ENCODE results near the gene RGL2. TPM values are rescaled to one million over a fixed set of nuclear protein-coding genes. Genes with fewer than 3 reads are reported as not detected.

Gene RGL2
- total and polyA plus RNA-seq, 2 donors = 44.0 to 77.5 TPM

GRCh38 chr6:33313709-33314514 is 15.2 kb upstream of the RGL2 start, which contains the start of gene TAPBP:
TSS of gene TAPBP (minus strand) at chr6:33314078. CDS start at chr6:33314041, 37 bp downstream.
- DNase-seq (ENCODE audit: extremely low spot score) = no peak
- no peaks in the 10 kb centered on the region for H3K36me3 ChIP-seq (ENCODE audit: insufficient read depth)
- no peaks in the 10 kb centered on the region for H3K4me1 ChIP-seq (ENCODE audit: insufficient read depth)
- H3K27ac ChIP-seq (ENCODE audit: low read depth) = peak within 1 kb of the TSS; percentile 98
- H3K4me3 ChIP-seq (ENCODE audit: low read depth, low read length) = peak within 1 kb of the TSS; percentile 56
- under 1% methylated on average over 47 of the region's 47 CpGs for WGBS

DNA sequence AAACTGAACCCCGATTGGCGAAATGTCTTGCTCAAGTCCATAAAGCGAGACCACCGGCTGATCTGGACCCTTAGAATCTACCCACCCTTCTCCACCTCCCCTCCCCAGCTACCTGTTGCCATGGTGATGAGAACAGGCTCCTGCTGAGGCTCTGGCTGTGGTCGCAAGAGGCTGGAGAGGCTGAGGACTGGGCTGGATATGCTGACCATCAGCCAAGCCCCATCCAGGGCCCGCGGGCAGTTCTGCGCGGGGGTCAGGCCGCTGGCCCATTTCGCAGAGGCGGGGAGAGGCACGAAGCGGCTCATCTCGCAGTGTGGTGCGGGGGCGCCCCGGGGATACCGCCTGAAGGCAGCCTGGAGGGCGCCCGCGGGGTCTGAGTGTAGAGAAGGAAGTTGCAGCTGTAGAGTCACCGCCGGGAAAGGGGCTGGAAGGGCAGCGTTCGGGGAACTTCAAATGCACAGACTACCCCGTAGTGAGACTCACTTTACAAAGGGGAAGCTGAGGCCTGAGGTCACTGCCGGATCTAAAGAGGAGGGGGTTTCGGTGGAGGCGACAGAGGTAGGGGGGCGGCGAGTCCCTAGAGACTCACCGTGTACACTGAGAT is 14.5 kb upstream of the RGL2 start:
- no peaks in the 10 kb centered on the region for H3K4me1 ChIP-seq (ENCODE audit: insufficient read depth)
- H3K36me3 ChIP-seq (ENCODE audit: insufficient read depth) = no peaks in the 10 kb centered on the region
- peak overlapping the region; percentile 56 for H3K4me3 ChIP-seq (ENCODE audit: low read depth, low read length)
- no peak for DNase-seq (ENCODE audit: extremely low spot score)
- H3K27ac ChIP-seq (ENCODE audit: low read depth) = peak overlapping the region; percentile 98
- WGBS = under 1% methylated on average over 33 of the region's 33 CpGs

DNA sequence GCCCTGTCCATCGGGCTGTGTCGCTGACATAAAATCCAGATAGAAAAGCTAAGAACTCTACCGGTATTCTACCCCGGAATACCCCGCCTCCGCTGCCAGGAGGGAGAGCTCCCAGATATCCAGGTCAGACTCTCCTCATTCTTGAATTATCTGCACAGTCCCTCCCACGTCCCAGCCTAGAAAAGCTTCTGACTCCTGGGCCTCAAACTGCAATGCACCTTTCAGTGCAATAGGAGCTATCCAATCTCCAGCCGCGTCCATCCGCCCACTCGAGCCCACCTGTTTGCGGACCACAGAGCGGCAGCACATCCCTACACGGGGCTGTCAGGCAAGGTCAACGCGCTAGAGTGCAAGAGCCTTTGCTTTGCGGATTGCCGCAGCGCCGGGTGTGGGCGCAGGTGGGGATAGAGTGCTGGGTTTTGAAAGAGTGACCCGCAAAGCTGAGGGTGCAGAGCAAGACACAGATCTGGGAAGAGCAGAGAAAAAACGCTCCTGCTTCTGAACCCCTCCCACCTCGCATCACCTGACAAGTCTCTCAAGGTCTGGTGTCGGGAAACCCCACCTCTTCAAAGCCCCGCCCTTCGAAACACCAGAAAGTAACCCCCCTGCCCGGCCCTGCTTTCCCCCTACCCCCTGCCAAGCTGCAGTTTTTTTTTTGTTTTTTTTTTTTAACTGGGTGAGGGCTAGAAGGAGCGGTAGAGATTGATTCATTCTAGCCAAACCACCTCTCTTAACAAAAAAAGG is 13.8 kb upstream of the RGL2 start:
- H3K4me1 ChIP-seq (ENCODE audit: insufficient read depth) = no peaks in the 10 kb centered on the region
- H3K4me3 ChIP-seq (ENCODE audit: low read depth, low read length) = peak overlapping the region; percentile 56
- 9% methylated on average over 29 of the region's 29 CpGs for WGBS
- H3K36me3 ChIP-seq (ENCODE audit: insufficient read depth) = no peaks in the 10 kb centered on the region
- DNase-seq (ENCODE audit: extremely low spot score) = no peak
- peak overlapping the region; percentile 98 for H3K27ac ChIP-seq (ENCODE audit: low read depth)

DNA sequence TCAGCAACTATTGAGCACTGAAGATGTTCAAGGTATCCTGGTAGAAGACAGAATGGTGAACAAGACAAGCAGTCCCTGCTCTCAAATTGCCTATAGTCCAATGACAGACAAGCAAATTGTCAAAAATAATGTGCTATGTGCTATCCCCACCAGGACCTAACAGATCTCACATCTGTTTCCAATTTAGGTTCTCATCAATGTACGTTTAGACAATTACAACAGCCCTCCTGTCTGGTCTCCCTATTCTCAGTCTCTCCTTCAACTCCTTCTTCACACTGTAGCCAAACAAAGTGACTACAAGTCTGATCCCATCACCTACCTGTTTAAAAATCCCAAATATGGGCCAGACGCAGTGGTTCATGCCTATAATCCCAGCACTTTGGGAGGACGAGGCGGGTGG is 7.6 kb upstream of the RGL2 start:
- 79% methylated on average over 4 of the region's 4 CpGs for WGBS
- H3K4me3 ChIP-seq (ENCODE audit: low read depth, low read length) = no peak overlapping the region
- H3K4me1 ChIP-seq (ENCODE audit: insufficient read depth) = no peaks in the 10 kb centered on the region
- peaks cover 3% of the 10 kb centered on the region for H3K36me3 ChIP-seq (ENCODE audit: insufficient read depth)
- DNase-seq (ENCODE audit: extremely low spot score) = no peak
- no peak overlapping the region for H3K27ac ChIP-seq (ENCODE audit: low read depth)

- no peaks in the 10 kb centered on the region for H3K4me1 ChIP-seq (ENCODE audit: insufficient read depth)
- peaks cover 3% of the 10 kb centered on the region for H3K36me3 ChIP-seq (ENCODE audit: insufficient read depth)
- DNase-seq (ENCODE audit: extremely low spot score) = no peak
- H3K27ac ChIP-seq (ENCODE audit: low read depth) = no peak overlapping the region
- H3K4me3 ChIP-seq (ENCODE audit: low read depth, low read length) = no peak overlapping the region
- WGBS = 82% methylated on average over 8 of the region's 8 CpGs
Measured at GRCh38 chr6:33305052-33305451, 6.3 kb upstream of the RGL2 start.

DNA sequence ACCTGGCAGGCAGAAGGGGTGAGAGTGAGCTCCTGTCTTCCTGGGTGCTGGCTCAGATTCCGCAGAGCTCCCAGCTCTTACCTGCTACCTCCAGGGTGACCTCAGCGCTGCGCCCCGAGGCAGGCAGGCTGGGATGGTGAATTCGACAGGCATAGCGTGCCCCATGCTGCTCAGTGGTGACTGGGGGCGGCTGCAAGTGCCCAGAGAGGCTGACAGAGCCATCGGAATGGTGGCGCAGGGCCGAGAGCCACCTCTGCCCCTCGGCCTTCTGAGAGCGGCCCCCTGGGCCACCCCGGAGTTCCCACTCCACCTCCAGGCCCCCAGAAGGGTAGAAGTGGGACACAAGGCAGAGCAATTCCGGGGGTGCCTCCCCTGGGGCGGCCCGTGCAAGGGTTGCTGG is 5.5 kb upstream of the RGL2 start:
- 86% methylated on average over 16 of the region's 16 CpGs for WGBS
- no peak for DNase-seq (ENCODE audit: extremely low spot score)
- Histone ChIP-seq H3K36me3 (ENCODE audit: insufficient read depth) (peaks cover 3% of the 10 kb centered on the region), H3K4me1 (ENCODE audit: insufficient read depth) (no peaks in the 10 kb centered on the region), H3K4me3 (ENCODE audit: low read depth, low read length) (no peak overlapping the region), H3K27ac (ENCODE audit: low read depth) (no peak overlapping the region)

- Histone ChIP-seq H3K4me3 (ENCODE audit: low read depth, low read length) (no peak overlapping the region), H3K36me3 (ENCODE audit: insufficient read depth) (peaks cover 3% of the 10 kb centered on the region), H3K4me1 (ENCODE audit: insufficient read depth) (no peaks in the 10 kb centered on the region), H3K27ac (ENCODE audit: low read depth) (no peak overlapping the region)
- 91% methylated on average over 3 of the region's 3 CpGs for WGBS
- DNase-seq (ENCODE audit: extremely low spot score) = no peak
Measured at GRCh38 chr6:33301877-33302276, 3.1 kb upstream of the RGL2 start.

DNA sequence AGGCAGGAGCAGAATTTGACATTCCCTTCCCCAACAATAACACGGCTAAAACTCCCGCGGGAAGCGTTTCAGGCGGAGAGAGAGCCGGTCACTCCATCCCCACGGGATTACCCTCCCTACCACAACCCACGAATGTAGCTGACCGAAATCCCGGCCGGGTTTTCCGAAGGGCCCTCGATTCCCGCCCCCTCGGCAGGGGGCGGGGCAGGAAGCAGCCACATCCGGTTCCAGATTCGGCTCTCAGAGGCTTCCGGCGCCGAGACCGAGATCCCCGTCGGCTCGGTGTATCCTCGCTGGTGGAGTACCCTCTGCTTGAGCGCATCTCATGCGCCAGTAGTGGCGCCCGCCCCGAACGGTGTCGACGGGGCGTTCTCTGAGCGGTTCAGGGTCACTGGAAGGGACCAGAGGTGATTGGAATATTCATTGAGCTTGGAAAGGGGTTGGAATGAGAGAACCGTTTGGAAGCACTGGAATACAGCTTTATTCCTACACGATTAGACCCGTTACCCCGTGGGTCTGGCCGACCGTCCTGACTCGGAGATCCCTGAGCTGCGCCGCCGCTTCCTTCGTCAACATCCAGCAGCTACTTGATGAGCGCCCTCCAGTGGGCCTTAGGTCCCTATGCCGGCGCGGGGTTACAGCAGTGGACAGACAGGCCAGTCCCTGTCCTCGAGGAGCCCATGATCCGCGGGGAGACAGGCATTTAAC is 649 bp upstream of the RGL2 start:
- Histone ChIP-seq H3K4me1 (ENCODE audit: insufficient read depth) (no peaks in the 10 kb centered on the region), H3K4me3 (ENCODE audit: low read depth, low read length) (peak overlapping the region; percentile 83), H3K36me3 (ENCODE audit: insufficient read depth) (peaks cover 3% of the 10 kb centered on the region), H3K27ac (ENCODE audit: low read depth) (peak overlapping the region; percentile 92)
- WGBS = under 1% methylated on average over 54 of the region's 54 CpGs
- DNase-seq (ENCODE audit: extremely low spot score) = peak; percentile 86

DNA sequence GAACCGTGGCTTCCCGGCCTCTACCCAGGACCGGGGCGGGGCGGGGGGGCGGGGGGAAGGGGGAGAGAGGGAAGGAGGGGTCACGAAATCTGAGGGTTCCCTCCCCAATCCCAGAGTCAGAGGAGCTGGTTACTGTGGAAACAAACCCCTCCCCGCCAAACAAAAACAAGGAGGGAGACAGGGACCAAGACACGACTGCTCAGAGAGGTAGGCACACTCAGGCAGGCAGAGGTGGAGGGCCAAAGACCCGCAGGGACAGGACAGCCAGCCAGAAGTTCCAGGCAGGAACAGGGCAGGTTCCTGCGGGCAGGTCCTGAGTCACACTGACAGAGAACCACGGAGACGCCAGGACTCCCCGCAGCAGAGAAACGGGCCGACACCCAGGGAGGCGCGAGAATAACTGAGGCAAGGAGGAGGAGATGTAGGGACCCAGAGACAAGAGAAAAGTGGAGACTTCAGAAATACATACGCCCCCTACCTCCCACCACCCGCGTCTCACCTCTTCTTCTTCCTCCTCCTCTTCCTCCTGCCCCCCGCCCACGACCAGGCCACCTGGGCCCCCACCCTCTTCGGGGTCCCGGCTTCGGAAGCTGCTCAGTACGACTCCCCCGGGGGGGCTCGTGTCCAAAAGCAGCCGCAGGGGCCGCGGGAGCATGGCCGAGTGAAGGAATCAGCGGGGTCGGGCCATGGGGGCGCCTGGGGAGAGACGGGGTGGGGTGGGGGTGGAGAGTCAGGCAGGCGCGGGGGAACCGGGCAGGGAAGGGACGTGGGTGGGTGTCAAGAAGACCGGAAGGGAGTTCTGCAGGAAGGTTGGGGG is 578 bp downstream of the RGL2 start:
- Histone ChIP-seq H3K4me3 (ENCODE audit: low read depth, low read length) (peak overlapping the region; percentile 83), H3K27ac (ENCODE audit: low read depth) (peak overlapping the region; percentile 92), H3K4me1 (ENCODE audit: insufficient read depth) (no peaks in the 10 kb centered on the region), H3K36me3 (ENCODE audit: insufficient read depth) (no peaks in the 10 kb centered on the region)
- peak; percentile 67 for DNase-seq (ENCODE audit: extremely low spot score)
- WGBS = 2% methylated on average over 42 of the region's 42 CpGs

DNA sequence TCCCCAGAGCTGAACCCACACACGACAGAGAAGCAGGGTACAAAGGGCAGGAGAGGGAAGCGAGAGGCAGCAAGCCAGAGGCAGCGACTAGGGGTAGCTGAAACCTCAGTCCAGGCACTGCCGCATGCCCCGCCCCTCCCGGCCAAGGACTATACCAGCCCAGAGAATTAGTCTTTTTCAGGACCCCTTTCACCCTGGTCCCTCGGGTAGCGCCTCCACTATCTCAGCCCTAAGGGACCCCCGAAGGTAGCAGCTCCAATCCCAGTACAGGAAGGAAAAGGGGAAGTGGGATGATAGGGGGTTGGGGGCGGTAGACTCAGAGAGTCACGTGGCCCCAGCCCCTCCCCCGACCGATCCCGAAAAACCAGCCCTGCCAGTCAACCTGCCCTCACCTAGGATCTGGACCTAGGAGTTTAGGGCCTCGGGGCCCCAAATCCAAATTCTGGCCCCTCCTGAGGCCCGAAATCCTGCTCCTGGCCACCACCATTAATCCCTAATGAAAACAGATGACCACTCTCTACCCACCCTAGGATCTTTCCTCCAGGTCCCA is 1.3 kb downstream of the RGL2 start:
- H3K4me1 ChIP-seq (ENCODE audit: insufficient read depth) = no peaks in the 10 kb centered on the region
- no peaks in the 10 kb centered on the region for H3K36me3 ChIP-seq (ENCODE audit: insufficient read depth)
- WGBS = 13% methylated on average over 16 of the region's 16 CpGs
- H3K4me3 ChIP-seq (ENCODE audit: low read depth, low read length) = peak overlapping the region; percentile 83
- no peak for DNase-seq (ENCODE audit: extremely low spot score)
- H3K27ac ChIP-seq (ENCODE audit: low read depth) = peak overlapping the region; percentile 88

GRCh38 chr6:33296797-33297405 is 1.8 kb downstream of the RGL2 start:
- 67% methylated on average over 12 of the region's 12 CpGs for WGBS
- DNase-seq (ENCODE audit: extremely low spot score) = no peak
- H3K36me3 ChIP-seq (ENCODE audit: insufficient read depth) = no peaks in the 10 kb centered on the region
- H3K4me1 ChIP-seq (ENCODE audit: insufficient read depth) = no peaks in the 10 kb centered on the region
- peak overlapping the region; percentile 88 for H3K27ac ChIP-seq (ENCODE audit: low read depth)
- peak overlapping the region; percentile 83 for H3K4me3 ChIP-seq (ENCODE audit: low read depth, low read length)

Data from urinary bladder (tissue), 4 donors.